Testis (tissue), 2 donors: ENCODE data around the gene CTNNA1.

Source experiments
- CTCF ChIP-seq, 3 experiments: fragments of 450-650 bp in 2 of 3; fragments of 200-600 bp in 1 of 3; sonication (generic) in 1 of 3; IDR thresholded peaks; one replicate each; pipeline ENCODE4 v1.5.1; 2016 to 2019; ENCODE audit warnings: antibody characterized with exemption in 3 of 3, mild to moderate bottlenecking in 2 of 3, moderate library complexity in 1 of 3
- POLR2A ChIP-seq: fragments of 450-650 bp; IDR thresholded peaks from one replicate; pipeline ENCODE4 v1.6.1; 2017; ENCODE audit warnings: antibody characterized with exemption, mild to moderate bottlenecking, moderate library complexity

GRCh38 chr5:138936225-138936967 lies 183.2 kb downstream of the CTNNA1 start:
- TF ChIP-seq CTCF (IDR thresholded peaks at IDR 0.05) (no peak), POLR2A (no peak)
